ENCODE results near the gene ATXN1. TPM values are rescaled to one million over a fixed set of nuclear protein-coding genes. Genes with fewer than 3 reads are reported as not detected.

Gene ATXN1
- total RNA-seq, 1 experiment from 2014 or later = 8.1 TPM

- TF ChIP-seq CTCF (IDR thresholded peaks at IDR 0.05) (no peak), RORB (CRISPR knock-in tag; IDR thresholded peaks at IDR 0.05) (no peak)
Measured at GRCh38 chr6:16731478-16732051, 29.7 kb downstream of the ATXN1 start (continued).

GRCh38 chr6:16730738-16731477 lies 30.4 kb downstream of the ATXN1 start:
- Mint-ChIP-seq H3K27me3 (ENCODE audit: low read depth) (no peaks in the 10 kb centered on the region), H3K4me3 (no peak overlapping the region), H3K36me3 (no peaks in the 10 kb centered on the region), H3K4me1 (peaks cover 15% of the 10 kb centered on the region), H3K9me3 (no peaks in the 10 kb centered on the region), H3K27ac (no peak overlapping the region)
- no peak for DNase-seq (ENCODE audit: low spot score)
- ATAC-seq = no peak
- ChIA-PET POLR2A (interaction anchor here (0.9 kb wide), 1 partner anchor 402 kb away, joined by 3 read pairs; no protein-coding TSS in a partner anchor), CTCF (interaction anchor here (0.6 to 1.1 kb wide), 3 partner anchors 8 to 40 kb away, joined by 4 read pairs; no protein-coding TSS in a partner anchor)
- TF ChIP-seq JUN (CRISPR knock-in tag; IDR thresholded peaks at IDR 0.05) (no peak), E2F1 (CRISPR knock-in tag; IDR thresholded peaks at IDR 0.05) (no peak), FOXJ3 (CRISPR knock-in tag; IDR thresholded peaks at IDR 0.05; ENCODE audit: borderline replicate concordance) (no peak), ZNF532 (CRISPR knock-in tag; IDR thresholded peaks at IDR 0.05; ENCODE audit: borderline replicate concordance) (no peak)

GRCh38 chr6:16729744-16730143 lies 31.5 kb downstream of the ATXN1 start:
- Mint-ChIP-seq H3K27me3 (ENCODE audit: low read depth) (no peaks in the 10 kb centered on the region), H3K36me3 (no peaks in the 10 kb centered on the region), H3K4me3 (no peak overlapping the region), H3K27ac (no peak overlapping the region), H3K9me3 (no peaks in the 10 kb centered on the region), H3K4me1 (peaks cover 9% of the 10 kb centered on the region)
- POLR2A ChIA-PET = no interaction called here
- ATAC-seq (no peak), DNase-seq (ENCODE audit: low spot score) (no peak)
- TF ChIP-seq CTCF (IDR thresholded peaks at IDR 0.05) (no peak), ERG (CRISPR knock-in tag; IDR thresholded peaks at IDR 0.05) (no peak), TP53 (CRISPR knock-in tag; IDR thresholded peaks at IDR 0.05) (no peak), STAT6 (CRISPR knock-in tag; conservative IDR thresholded peaks at IDR 0.05; ENCODE audit: low read depth) (no peak), ATF2 (CRISPR knock-in tag; IDR thresholded peaks at IDR 0.05; ENCODE audit: borderline replicate concordance, low read depth) (no peak), PRRX2 (CRISPR knock-in tag; IDR thresholded peaks at IDR 0.05) (no peak), ZMAT4 (CRISPR knock-in tag; IDR thresholded peaks at IDR 0.05) (no peak), E2F5 (CRISPR knock-in tag; IDR thresholded peaks at IDR 0.05) (no peak), NR3C1 (CRISPR knock-in tag; conservative IDR thresholded peaks at IDR 0.05; ENCODE audit: low read depth) (no peak)
- CTCF ChIA-PET = no interaction called here

All from WTC11 (cell line).